Gastroesophageal sphincter (tissue), 4 donors: Measurements from ENCODE around the gene HIVEP2. TPM values are rescaled to one million over a fixed set of nuclear protein-coding genes. Genes with fewer than 3 reads are reported as not detected.

Source experiments
- ATAC-seq: fragments of 150-250 bp; one replicate; pipeline ENCODE4 v1.9.1; 2016; ENCODE audit warnings: mild to moderate bottlenecking, moderate library complexity
- H3K27ac ChIP-seq, 4 donors: fragments of 200-600 bp; sonication (generic) in 3 of 4; 1 replicate in 3 of 4; 2 replicates in 1 of 4; pipeline ENCODE4 v1.5.1; 2016 to 2019
- H3K27me3 ChIP-seq: fragments of 200-600 bp; sonication (generic); one replicate; pipeline ENCODE4 v1.5.1; 2019
- H3K36me3 ChIP-seq, 2 donors: fragments of 200-600 bp; sonication (generic); one replicate each; pipeline ENCODE4 v1.5.1; 2019; ENCODE audit warnings: control low read depth in 1 of 2
- H3K4me1 ChIP-seq, 3 donors: fragments of 200-600 bp; sonication (generic); 1 replicate in 2 of 3; 2 replicates in 1 of 3; pipeline ENCODE4 v1.5.1; 2016 to 2019; ENCODE audit warnings: control low read depth in 2 of 3
- H3K4me3 ChIP-seq, 2 donors: fragments of 200-600 bp; sonication (generic); one replicate each; pipeline ENCODE4 v1.5.1; 2019; ENCODE audit warnings: mild to moderate bottlenecking in 1 of 2, moderate library complexity in 1 of 2
- H3K9me3 ChIP-seq, 3 donors: fragments of 200-600 bp; sonication (generic); one replicate each; pipeline ENCODE4 v1.5.1; 2017 to 2019; ENCODE audit warnings: control low read depth in 2 of 3
- EP300 ChIP-seq: sonication (generic); formaldehyde crosslinking; IDR thresholded peaks from one replicate; pipeline ENCODE4 v1.6.1; 2017; ENCODE audit warnings: antibody characterized with exemption, mild to moderate bottlenecking
- POLR2A ChIP-seq, 2 donors: fragments of 450-650 bp; IDR thresholded peaks; one replicate each; pipeline ENCODE4 v1.6.1; 2017; ENCODE audit warnings: antibody characterized with exemption in 2 of 2, mild to moderate bottlenecking in 2 of 2, moderate library complexity in 1 of 2
- POLR2AphosphoS5 ChIP-seq: sonication (generic); formaldehyde crosslinking; IDR thresholded peaks from one replicate; pipeline ENCODE4 v1.6.1; 2017; ENCODE audit warnings: antibody characterized with exemption
- WGBS, 2 donors: methylation state at CpG; one replicate each; pipeline ENCODE4 v1.1.5; 2018; ENCODE audit warnings: low coverage in 1 of 2; 5-methylcytosine and 5-hydroxymethylcytosine counted together
- total RNA-seq, 4 donors: library from RNA; depleted of rRNA; stranded (reverse); fragments of >200 nt; gene quantifications; one replicate each; pipeline ENCODE4 v1.1.0, GENCODE V29; 2016
- TF ChIP-seq, protein P1 (sequence below), 4 experiments: fragments of 200-600 bp in 2 of 4; fragments of 450-650 bp in 2 of 4; sonication (generic) in 1 of 4; IDR thresholded peaks; one replicate each; pipeline ENCODE4 v1.5.1; 2017 to 2019; ENCODE audit warnings: antibody characterized with exemption in 4 of 4, mild to moderate bottlenecking in 2 of 4, moderate library complexity in 2 of 4

HIVEP2 gene
- total RNA-seq, 4 donors from 2014 or later = 17.1 to 28.1 (median 24.9) TPM

DNA sequence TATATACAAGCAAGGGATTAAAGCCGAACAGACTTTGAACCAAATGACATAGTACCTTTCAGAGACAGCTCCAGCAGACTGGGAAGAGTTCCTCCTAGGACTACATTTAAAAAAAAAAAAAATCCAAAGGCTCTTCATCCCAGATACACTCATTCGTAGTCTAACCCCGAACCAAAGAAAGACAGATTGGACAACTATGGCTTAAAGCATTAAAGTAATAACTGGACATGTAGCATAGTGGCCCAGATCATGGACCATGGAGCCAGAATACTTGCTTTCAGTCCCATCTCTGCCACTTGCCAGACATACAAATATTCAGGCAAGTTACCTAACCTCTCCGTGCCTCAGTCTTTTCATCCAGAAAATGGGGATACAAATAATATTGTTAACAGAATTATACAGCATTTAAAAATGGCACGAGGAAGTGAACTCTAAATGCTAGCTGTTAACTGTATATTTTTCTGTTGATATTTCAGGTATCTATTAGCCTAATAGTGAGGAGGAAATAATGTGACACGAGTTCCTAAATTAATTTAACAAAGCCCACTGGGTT lies 123.7 kb downstream of the HIVEP2 start:
- peaks cover 12 to 63% (median 22%) of the 10 kb centered on the region in 3 donors for H3K4me1 ChIP-seq
- H3K36me3 ChIP-seq = no peaks in the 10 kb centered on the region
- ATAC-seq = no peak
- no peaks in the 10 kb centered on the region for H3K9me3 ChIP-seq
- no peaks in the 10 kb centered on the region for H3K27me3 ChIP-seq
- no peak overlapping the region for H3K4me3 ChIP-seq
- WGBS, 2 donors = 58 to 78% methylated on average over 6 of the region's 6 CpGs
- TF ChIP-seq, protein P1, sequence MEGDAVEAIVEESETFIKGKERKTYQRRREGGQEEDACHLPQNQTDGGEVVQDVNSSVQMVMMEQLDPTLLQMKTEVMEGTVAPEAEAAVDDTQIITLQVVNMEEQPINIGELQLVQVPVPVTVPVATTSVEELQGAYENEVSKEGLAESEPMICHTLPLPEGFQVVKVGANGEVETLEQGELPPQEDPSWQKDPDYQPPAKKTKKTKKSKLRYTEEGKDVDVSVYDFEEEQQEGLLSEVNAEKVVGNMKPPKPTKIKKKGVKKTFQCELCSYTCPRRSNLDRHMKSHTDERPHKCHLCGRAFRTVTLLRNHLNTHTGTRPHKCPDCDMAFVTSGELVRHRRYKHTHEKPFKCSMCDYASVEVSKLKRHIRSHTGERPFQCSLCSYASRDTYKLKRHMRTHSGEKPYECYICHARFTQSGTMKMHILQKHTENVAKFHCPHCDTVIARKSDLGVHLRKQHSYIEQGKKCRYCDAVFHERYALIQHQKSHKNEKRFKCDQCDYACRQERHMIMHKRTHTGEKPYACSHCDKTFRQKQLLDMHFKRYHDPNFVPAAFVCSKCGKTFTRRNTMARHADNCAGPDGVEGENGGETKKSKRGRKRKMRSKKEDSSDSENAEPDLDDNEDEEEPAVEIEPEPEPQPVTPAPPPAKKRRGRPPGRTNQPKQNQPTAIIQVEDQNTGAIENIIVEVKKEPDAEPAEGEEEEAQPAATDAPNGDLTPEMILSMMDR (IDR thresholded peaks at IDR 0.05) = no peak
- TF ChIP-seq EP300 = no peak
- no peak for TF ChIP-seq POLR2AphosphoS5
- no peak for TF ChIP-seq POLR2A (IDR thresholded peaks at IDR 0.05)
- peak overlapping the region in 1 of 4 donors; percentile 67 for H3K27ac ChIP-seq

DNA sequence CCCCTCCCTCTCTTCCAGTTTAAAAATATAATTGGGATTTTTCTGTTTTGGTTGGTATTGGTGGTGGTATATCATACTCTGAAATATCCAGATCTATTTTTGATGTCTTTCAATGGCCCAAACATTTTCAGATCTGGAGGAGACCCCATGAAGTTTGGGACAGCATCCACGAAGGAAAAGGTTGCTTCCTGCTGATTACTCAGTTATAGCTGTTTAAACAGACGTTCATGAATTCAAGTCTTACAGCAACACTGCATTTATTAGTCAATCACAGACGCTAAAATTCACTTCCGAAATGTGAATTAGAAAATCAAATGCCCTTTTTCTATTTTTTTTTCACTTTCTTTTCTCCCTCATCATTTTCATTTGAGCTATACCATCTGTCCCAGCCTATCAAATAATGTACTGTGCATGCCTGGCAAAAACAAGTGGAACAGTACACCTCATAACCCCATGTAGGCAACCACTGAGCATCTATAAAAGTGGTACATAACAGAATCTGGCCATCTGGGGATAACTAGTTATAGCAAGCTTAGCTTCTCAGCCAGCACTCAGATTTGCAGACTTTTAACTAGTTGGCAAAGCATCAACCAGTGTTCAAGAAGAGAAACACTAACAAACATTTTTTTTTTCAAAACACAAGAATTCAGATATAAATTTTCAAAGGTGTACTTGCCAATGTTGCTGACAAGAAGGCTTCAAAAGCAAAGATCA lies 124.5 kb downstream of the HIVEP2 start:
- ATAC-seq = no peak
- WGBS, 2 donors = 13 to 25% methylated on average over 4 of the region's 4 CpGs
- peak overlapping the region; percentile 47 to 70 for H3K4me3 ChIP-seq
- no peaks in the 10 kb centered on the region for H3K27me3 ChIP-seq
- no peaks in the 10 kb centered on the region for H3K9me3 ChIP-seq
- H3K27ac ChIP-seq = peak overlapping the region; percentile 65 to 67 (median 66)
- H3K36me3 ChIP-seq = no peaks in the 10 kb centered on the region
- TF ChIP-seq POLR2A (IDR thresholded peaks at IDR 0.05) (no peak), EP300 (no peak), POLR2AphosphoS5 (no peak)
- TF ChIP-seq, protein P1 (IDR thresholded peaks at IDR 0.05) = no peak
- peaks cover 12 to 68% (median 22%) of the 10 kb centered on the region in 3 donors for H3K4me1 ChIP-seq

DNA sequence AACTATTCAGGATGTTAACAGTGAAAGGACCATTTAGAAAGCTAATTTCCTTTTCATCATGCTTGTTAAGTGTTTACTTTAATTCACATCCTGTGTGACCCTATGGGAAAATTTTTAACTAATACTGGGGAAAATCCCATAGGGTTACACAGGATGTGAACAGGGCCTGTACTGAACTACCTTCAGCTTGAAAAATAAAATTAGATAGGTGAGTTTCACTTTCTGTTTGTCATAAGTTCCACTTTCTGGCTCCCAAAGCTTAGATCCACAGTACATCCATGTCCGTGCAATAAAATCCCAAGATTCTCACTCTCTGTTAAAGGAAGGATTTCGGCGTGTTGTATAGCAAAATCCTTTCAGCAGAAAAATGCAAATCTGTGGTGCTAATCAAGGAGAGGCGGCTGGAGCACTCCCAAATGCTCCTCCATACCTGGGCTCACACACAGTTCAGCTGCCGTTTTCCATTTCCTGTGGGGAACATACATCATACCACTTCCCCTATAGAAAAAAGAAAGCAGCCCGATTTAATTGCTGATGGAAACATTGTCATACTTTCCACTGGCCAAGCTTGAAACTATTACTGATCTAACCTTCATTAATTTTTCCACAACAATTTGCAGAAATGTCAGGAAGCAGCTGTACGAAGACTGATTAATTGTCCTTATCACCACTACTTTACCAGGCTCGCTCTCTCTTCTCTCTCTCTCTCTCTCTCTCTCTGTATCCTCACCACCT lies 125.2 kb downstream of the HIVEP2 start:
- Histone ChIP-seq H3K36me3 (no peaks in the 10 kb centered on the region), H3K27ac (peak overlapping the region; percentile 65 to 67 (median 66)), H3K9me3 (no peaks in the 10 kb centered on the region), H3K27me3 (no peaks in the 10 kb centered on the region), H3K4me3 (peak overlapping the region; percentile 47 to 70), H3K4me1 (peaks cover 12 to 66% (median 22%) of the 10 kb centered on the region in 3 donors)
- 9 to 10% methylated on average over 8 of the region's 8 CpGs for WGBS, 2 donors
- peak; percentile 29 for ATAC-seq
- TF ChIP-seq, protein P1 (IDR thresholded peaks at IDR 0.05) = no peak
- TF ChIP-seq EP300 (no peak), POLR2AphosphoS5 (no peak), POLR2A (IDR thresholded peaks at IDR 0.05) (no peak)

- TF ChIP-seq, protein P1 (IDR thresholded peaks at IDR 0.05) = no peak
- 82 to 96% methylated on average over 3 to 4 of the region's 4 CpGs for WGBS, 2 donors
- ATAC-seq = no peak
These were observed 128.5 kb downstream of the HIVEP2 start for GRCh38 chr6:142816486-142816885.

More at GRCh38 chr6:142816486-142816885, 128.5 kb downstream of the HIVEP2 start:
- Histone ChIP-seq H3K4me3 (no peak overlapping the region), H3K36me3 (no peaks in the 10 kb centered on the region), H3K27me3 (no peaks in the 10 kb centered on the region), H3K4me1 (peaks cover 6 to 43% (median 10%) of the 10 kb centered on the region in 3 donors), H3K27ac (no peak overlapping the region), H3K9me3 (no peaks in the 10 kb centered on the region)
